ENCODE data around the gene EMILIN3. TPM values are rescaled to one million over a fixed set of nuclear protein-coding genes. Genes with fewer than 3 reads are reported as not detected.

The EMILIN3 gene
- total and polyA plus RNA-seq, 2 of the 8 experiments (the other 6 are each of a cell fraction or from before 2014, with no cell fraction given): 3.8 to 5.2 TPM

- H3K27me3 ChIP-seq (replicated peaks in 1 of 4; ENCODE audit: control insufficient read depth in 3 of 4, extremely low read depth in 1 of 4, insufficient read depth in 3 of 4, low read length in 3 of 4): peaks cover 0 to 7% (median 2%) of the 10 kb centered on the region in 4 experiments; a peak in 1 of 7 replicates
- H3K23ac ChIP-seq (ENCODE audit: insufficient read length): no peak overlapping the region
- H3K27ac ChIP-seq (ENCODE audit: low read depth, low read length): no peak overlapping the region
- ChIA-PET CTCF (ENCODE audit: partially characterized antibody) (interaction anchor here (0.5 to 6.0 kb wide), 63 partner anchors 8 to 1062 kb away, joined by 3 to 112 read pairs (median 4); no protein-coding TSS in a partner anchor), POLR2A (ENCODE audit: partially characterized antibody) (interaction anchor here (0.9 to 1.7 kb wide), 7 partner anchors 23 to 509 kb away, joined by 3 to 7 read pairs (median 3); partner anchors contain the start of gene PLCG1)
- no peak overlapping the region for H4K5ac ChIP-seq (ENCODE audit: insufficient read length, low read depth, low read length)
- no peak overlapping the region; a peak in 1 of 7 replicates for H3K9ac ChIP-seq (replicated peaks in 1 of 4; ENCODE audit: extremely low read depth in 1 of 4, low read depth in 3 of 4, low read length in 3 of 4)
- WGBS, 2 experiments (ENCODE audit: extremely low coverage in 1 of 2, insufficient coverage in 1 of 2, insufficient read length in 1 of 2, insufficient replicate concordance in 2 of 2, low coverage in 1 of 2, low lambda C conversion rate in 2 of 2, missing lambda C conversion rate in 1 of 2): 1% methylated on average over 25 of the region's 25 CpGs; no CpG with 5 or more reads in 1 of the 2 experiments
- H3K14ac ChIP-seq (ENCODE audit: insufficient read length): no peak overlapping the region
- no peak overlapping the region for H2BK20ac ChIP-seq (ENCODE audit: low read length)
- peaks cover 3 to 13% (median 6%) of the 10 kb centered on the region in 4 experiments; a peak in 5 of 7 replicates for H3K4me1 ChIP-seq (replicated peaks in 1 of 4; ENCODE audit: control insufficient read depth in 3 of 4, insufficient read depth in 4 of 4, low read length in 3 of 4)
- H3K79me2 ChIP-seq (ENCODE audit: control insufficient read depth in 1 of 2, insufficient read depth in 2 of 2, low read length in 2 of 2): no peaks in the 10 kb centered on the region
- H2BK120ac ChIP-seq (replicated peaks; ENCODE audit: low read depth, low read length): no peak overlapping the region
- no peaks in the 10 kb centered on the region for H3K79me1 ChIP-seq (ENCODE audit: low read depth, low read length)
- peak; percentile 80 for FAIRE-seq
- peak overlapping the region; percentile 30 to 80 for H3K4me2 ChIP-seq (ENCODE audit: insufficient read depth in 1 of 2, low read depth in 2 of 2, low read length in 2 of 2)
- H4K20me1 ChIP-seq (replicated peaks in 1 of 2; ENCODE audit: control insufficient read depth in 1 of 2, insufficient read depth in 2 of 2, low read length in 2 of 2): no peaks in the 10 kb centered on the region
- H2AFZ ChIP-seq (ENCODE audit: low read length): peak overlapping the region; percentile 90
- H3K9me3 ChIP-seq (ENCODE audit: insufficient read depth in 2 of 2, low read depth in 1 of 2, low read length in 1 of 2): no peaks in the 10 kb centered on the region
- H3K18ac ChIP-seq (ENCODE audit: extremely low read depth, low read length): 0 out of 2 replicates have a peak overlapping the region, but pooled peaks have one; percentile 51
- H3K4me3 ChIP-seq (ENCODE audit: extremely low read depth in 1 of 4, insufficient read depth in 2 of 4, low read depth in 3 of 4, low read length in 4 of 4): peak overlapping the region in 3 of 4 experiments; percentile 34 to 62 (median 48); a peak in 7 of 8 replicates
- no peak overlapping the region for H3K56ac ChIP-seq (replicated peaks; ENCODE audit: insufficient read length, low read depth, low read length)
- peak overlapping the region; percentile 7 for H4K91ac ChIP-seq (replicated peaks; ENCODE audit: insufficient read length, low read length)
- DNase-seq (ENCODE audit: low read depth in 1 of 2, low spot score in 2 of 2): peak; percentile 88 to 99
- H3K23me2 ChIP-seq (ENCODE audit: low read depth, low read length): no peaks in the 10 kb centered on the region
- H2BK5ac ChIP-seq (ENCODE audit: low read depth, low read length): 0 out of 2 replicates have a peak overlapping the region, but pooled peaks have one; percentile 36
- no peak overlapping the region for H3K4ac ChIP-seq (replicated peaks; ENCODE audit: insufficient read length, low read depth, low read length)
- 0 out of 2 replicates have a peak overlapping the region, but pooled peaks have one; percentile 1 for H2BK12ac ChIP-seq (ENCODE audit: low read depth, low read length)
- H4K8ac ChIP-seq (ENCODE audit: extremely low read depth, insufficient read depth, low read length): peak overlapping the region; percentile 88; the same call in 1 of the 2 replicates
- H3K36me3 ChIP-seq (ENCODE audit: control insufficient read depth in 2 of 4, insufficient read depth in 4 of 4, low read length in 3 of 4): no peaks in the 10 kb centered on the region
- H2BK15ac ChIP-seq (ENCODE audit: low read length): no peak overlapping the region
- H2AK5ac ChIP-seq (ENCODE audit: low read depth, low read length): no peak overlapping the region
- TF ChIP-seq ASH2L (IDR thresholded peaks at IDR 0.05; ENCODE audit: low read length) (peak; percentile 33), EGR1 (IDR thresholded peaks at IDR 0.05; ENCODE audit: borderline replicate concordance, low read depth, low read length) (peak; percentile 20; the same call in 1 of the 2 replicates), NRF1 (IDR thresholded peaks at IDR 0.05; ENCODE audit: low read depth, low read length) (no peak), CREB1 (IDR thresholded peaks at IDR 0.05) (peak; percentile 43; the same call in 1 of the 2 replicates), SP1 (IDR thresholded peaks at IDR 0.05; ENCODE audit: low read depth, low read length) (0 out of 2 replicates have a peak, but pooled peaks have one; percentile 33), BACH1 (IDR thresholded peaks at IDR 0.05; ENCODE audit: low read length) (no peak), SRF (IDR thresholded peaks at IDR 0.05; ENCODE audit: low read depth, low read length) (peak; percentile 8; the same call in 1 of the 2 replicates)
- TF ChIP-seq, protein P1, sequence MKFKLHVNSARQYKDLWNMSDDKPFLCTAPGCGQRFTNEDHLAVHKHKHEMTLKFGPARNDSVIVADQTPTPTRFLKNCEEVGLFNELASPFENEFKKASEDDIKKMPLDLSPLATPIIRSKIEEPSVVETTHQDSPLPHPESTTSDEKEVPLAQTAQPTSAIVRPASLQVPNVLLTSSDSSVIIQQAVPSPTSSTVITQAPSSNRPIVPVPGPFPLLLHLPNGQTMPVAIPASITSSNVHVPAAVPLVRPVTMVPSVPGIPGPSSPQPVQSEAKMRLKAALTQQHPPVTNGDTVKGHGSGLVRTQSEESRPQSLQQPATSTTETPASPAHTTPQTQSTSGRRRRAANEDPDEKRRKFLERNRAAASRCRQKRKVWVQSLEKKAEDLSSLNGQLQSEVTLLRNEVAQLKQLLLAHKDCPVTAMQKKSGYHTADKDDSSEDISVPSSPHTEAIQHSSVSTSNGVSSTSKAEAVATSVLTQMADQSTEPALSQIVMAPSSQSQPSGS (IDR thresholded peaks at IDR 0.05; ENCODE audit: low read length): 0 out of 2 replicates have a peak, but pooled peaks have one; percentile 26
- TF ChIP-seq, protein P2, sequence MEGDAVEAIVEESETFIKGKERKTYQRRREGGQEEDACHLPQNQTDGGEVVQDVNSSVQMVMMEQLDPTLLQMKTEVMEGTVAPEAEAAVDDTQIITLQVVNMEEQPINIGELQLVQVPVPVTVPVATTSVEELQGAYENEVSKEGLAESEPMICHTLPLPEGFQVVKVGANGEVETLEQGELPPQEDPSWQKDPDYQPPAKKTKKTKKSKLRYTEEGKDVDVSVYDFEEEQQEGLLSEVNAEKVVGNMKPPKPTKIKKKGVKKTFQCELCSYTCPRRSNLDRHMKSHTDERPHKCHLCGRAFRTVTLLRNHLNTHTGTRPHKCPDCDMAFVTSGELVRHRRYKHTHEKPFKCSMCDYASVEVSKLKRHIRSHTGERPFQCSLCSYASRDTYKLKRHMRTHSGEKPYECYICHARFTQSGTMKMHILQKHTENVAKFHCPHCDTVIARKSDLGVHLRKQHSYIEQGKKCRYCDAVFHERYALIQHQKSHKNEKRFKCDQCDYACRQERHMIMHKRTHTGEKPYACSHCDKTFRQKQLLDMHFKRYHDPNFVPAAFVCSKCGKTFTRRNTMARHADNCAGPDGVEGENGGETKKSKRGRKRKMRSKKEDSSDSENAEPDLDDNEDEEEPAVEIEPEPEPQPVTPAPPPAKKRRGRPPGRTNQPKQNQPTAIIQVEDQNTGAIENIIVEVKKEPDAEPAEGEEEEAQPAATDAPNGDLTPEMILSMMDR (IDR thresholded peaks at IDR 0.05; ENCODE audit: control extremely low read depth in 1 of 3, insufficient read depth in 1 of 3, low read depth in 1 of 3, low read length in 3 of 3): peak; percentile 97 to 98 (median 97)
Measured at GRCh38 chr20:41339957-41340326, 26.7 kb downstream of the EMILIN3 start.

Measured in H1 (cell line).